Esophagus squamous epithelium (tissue), 5 donors: Measurements from ENCODE around the gene ATP2B3. TPM values are rescaled to one million over a fixed set of nuclear protein-coding genes. Genes with fewer than 3 reads are reported as not detected.
A peak's percentile ranks its signal among the peaks of the same experiment; 100 is the strongest.

Source experiments
- DNase-seq: peaks from one replicate; lab custom pipeline; 2025; lab: John Stamatoyannopoulos, UW
- H3K27ac ChIP-seq, 4 donors: fragments of 200-600 bp; sonication (generic); one replicate each; pipeline ENCODE4 v1.5.1; 2016 to 2019; ENCODE audit warnings: mild to moderate bottlenecking in 1 of 4
- H3K27me3 ChIP-seq, 4 donors: fragments of 200-600 bp; sonication (generic); 1 replicate in 3 of 4; 2 replicates in 1 of 4; pipeline versions ENCODE4 v1.5.1 to v1.6.0; 2017 to 2021; ENCODE audit warnings: antibody characterized with exemption in 1 of 4
- H3K36me3 ChIP-seq, 3 donors: fragments of 200-600 bp; sonication (generic); one replicate each; pipeline ENCODE4 v1.5.1; 2016 to 2019
- H3K4me1 ChIP-seq, 3 donors: fragments of 200-600 bp; sonication (generic); one replicate each; pipeline ENCODE4 v1.5.1; 2017 to 2019
- H3K4me3 ChIP-seq, 4 donors: fragments of 200-600 bp; sonication (generic); 1 replicate in 3 of 4; 2 replicates in 1 of 4; pipeline ENCODE4 v1.5.1; 2016 to 2019; ENCODE audit warnings: mild to moderate bottlenecking in 2 of 4, moderate library complexity in 1 of 4
- H3K9me3 ChIP-seq, 3 donors: fragments of 200-600 bp; sonication (generic); one replicate each; pipeline ENCODE4 v1.5.1; 2016 to 2019
- CTCF ChIP-seq, 6 experiments: fragments of 450-650 bp in 4 of 6; fragments of 200-600 bp in 2 of 6; sonication (generic) in 2 of 6; IDR thresholded peaks; one replicate each; pipeline ENCODE4 v1.5.1; 2016 to 2019; ENCODE audit warnings: antibody characterized with exemption in 6 of 6, mild to moderate bottlenecking in 4 of 6, moderate library complexity in 4 of 6
- POLR2A ChIP-seq, 4 donors: fragments of 450-650 bp; IDR thresholded peaks; one replicate each; pipeline ENCODE4 v1.6.1; 2017; ENCODE audit warnings: antibody characterized with exemption in 4 of 4, mild to moderate bottlenecking in 4 of 4, moderate library complexity in 3 of 4
- WGBS, 2 donors: methylation state at CpG; one replicate each; pipeline ENCODE4 v1.1.5; 2018; 5-methylcytosine and 5-hydroxymethylcytosine counted together
- intact Hi-C: fragments of 100-400 bp; cut with DNase I; formaldehyde crosslinking; loops from one replicate; pipeline ENCODE4 v1.15.0; 2022
- total RNA-seq, 4 donors: library from RNA; depleted of rRNA; stranded (reverse); fragments of >200 nt; gene quantifications; one replicate each; pipeline ENCODE4 v1.1.0, GENCODE V29; 2016
- donor health status: DM: yes; HTN: yes; CAD: no.

ATP2B3 gene
- total RNA-seq, 4 donors from 2014 or later: not detected

- Histone ChIP-seq H3K4me1 (peaks cover 12 to 64% (median 18%) of the 10 kb centered on the region in 3 donors), H3K27ac (peak overlapping the region in 1 of 4 donors; percentile 87), H3K4me3 (no peak overlapping the region), H3K27me3 (no peaks in the 10 kb centered on the region), H3K9me3 (no peaks in the 10 kb centered on the region), H3K36me3 (no peaks in the 10 kb centered on the region)
- no peak for TF ChIP-seq CTCF (IDR thresholded peaks at IDR 0.05)
- TF ChIP-seq POLR2A (IDR thresholded peaks at IDR 0.05): no peak
- WGBS, 2 donors: 73 to 86% methylated on average over 5 to 8 of the region's 11 CpGs
- no peak for DNase-seq
- intact Hi-C loops: loop anchor here (5.0 kb wide), 1 partner anchor 36 kb away; no protein-coding TSS in a partner anchor
These were observed 45.7 kb upstream of the ATP2B3 start for GRCh38 chrX:153471663-153472280.

DNA sequence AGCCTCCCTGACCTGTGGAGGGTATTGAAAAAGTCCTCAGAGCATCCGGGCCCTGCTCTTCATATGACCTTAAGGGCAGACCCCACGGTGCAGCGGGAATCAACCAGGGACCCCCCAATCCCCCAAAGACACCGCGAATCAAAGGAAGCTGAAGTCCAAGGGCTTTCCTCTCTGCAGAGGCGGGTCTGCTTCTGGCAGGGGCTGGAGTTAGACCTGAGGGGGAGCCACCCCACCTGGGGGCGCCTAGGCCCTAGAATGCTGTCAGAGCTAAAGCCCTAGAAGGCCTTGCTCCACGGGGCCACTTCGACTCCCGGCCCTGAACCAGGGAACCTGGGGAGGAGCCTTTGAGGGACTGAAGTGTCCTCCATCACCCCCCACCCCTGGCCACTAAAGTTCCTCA lies 44.3 kb upstream of the ATP2B3 start:
- 87% methylated on average over 7 of the region's 10 CpGs; no CpG with 5 or more reads in 1 of the 2 donors for WGBS, 2 donors
- Histone ChIP-seq H3K4me3 (no peak overlapping the region), H3K9me3 (no peaks in the 10 kb centered on the region), H3K4me1 (peaks cover 12 to 62% (median 22%) of the 10 kb centered on the region in 3 donors), H3K36me3 (no peaks in the 10 kb centered on the region), H3K27ac (no peak overlapping the region), H3K27me3 (no peaks in the 10 kb centered on the region)
- intact Hi-C loops: loop anchor here (5.0 kb wide), 1 partner anchor 34 kb away; no protein-coding TSS in a partner anchor
- TF ChIP-seq CTCF (IDR thresholded peaks at IDR 0.05) (no peak), POLR2A (IDR thresholded peaks at IDR 0.05) (no peak)
- no peak for DNase-seq

DNA sequence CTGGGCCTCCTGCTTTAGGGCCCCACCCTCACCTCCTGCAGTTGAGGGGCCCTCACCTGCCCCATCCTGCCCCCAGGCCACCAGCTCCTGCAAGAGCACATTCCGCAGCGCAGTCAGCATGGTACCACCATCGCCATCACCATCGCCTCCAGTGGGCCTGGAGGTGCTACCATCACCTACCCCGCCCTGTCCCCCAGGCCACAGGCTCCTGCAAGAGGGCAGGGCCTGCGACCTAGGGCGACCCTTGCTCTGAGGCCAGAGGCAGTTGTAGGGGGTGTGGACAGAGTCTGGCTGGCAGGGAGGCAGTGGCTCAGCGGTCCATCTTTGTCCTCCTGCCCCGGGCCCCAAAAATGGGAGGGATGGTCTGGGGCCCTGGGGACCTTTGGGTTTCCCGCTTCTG lies 43.2 kb upstream of the ATP2B3 start:
- Histone ChIP-seq H3K9me3 (no peaks in the 10 kb centered on the region), H3K27ac (peak overlapping the region in 1 of 4 donors; percentile 28), H3K27me3 (no peaks in the 10 kb centered on the region), H3K36me3 (no peaks in the 10 kb centered on the region), H3K4me3 (peak overlapping the region in 2 of 4 donors; percentile 32 to 56), H3K4me1 (peaks cover 12 to 50% (median 18%) of the 10 kb centered on the region in 3 donors)
- DNase-seq: no peak
- WGBS, 2 donors: 20 to 89% methylated on average over 1 to 4 of the region's 10 CpGs
- intact Hi-C loops: loop anchor here (5.0 kb wide), 1 partner anchor 33 kb away; no protein-coding TSS in a partner anchor
- no peak for TF ChIP-seq CTCF (IDR thresholded peaks at IDR 0.05)
- TF ChIP-seq POLR2A (IDR thresholded peaks at IDR 0.05): no peak

DNA sequence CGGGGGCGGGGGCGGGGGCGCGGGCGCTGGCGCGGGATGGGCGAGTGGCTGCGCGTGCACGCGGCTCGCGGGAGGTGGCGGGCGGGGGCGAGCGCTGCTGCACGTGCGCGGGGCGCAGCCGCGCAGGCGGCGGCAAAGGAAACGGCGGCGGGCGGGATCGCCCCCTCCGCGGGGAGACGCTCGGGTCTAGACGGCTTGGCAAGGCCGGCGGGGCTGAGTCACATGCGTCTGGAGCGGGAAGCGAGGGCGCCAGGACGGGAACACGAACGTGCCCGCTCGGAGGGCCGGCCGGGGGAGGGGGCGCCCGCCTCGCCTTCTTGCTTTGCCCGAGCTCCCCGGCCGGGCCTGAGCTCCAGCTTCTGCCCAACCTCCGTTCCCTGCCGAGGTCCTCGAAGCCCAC lies 42.7 kb upstream of the ATP2B3 start:
- intact Hi-C loops: loop anchor here (5.0 kb wide), 1 partner anchor 33 kb away; no protein-coding TSS in a partner anchor
- Histone ChIP-seq H3K4me1 (peaks cover 12 to 46% (median 13%) of the 10 kb centered on the region in 3 donors), H3K36me3 (no peaks in the 10 kb centered on the region), H3K27me3 (no peaks in the 10 kb centered on the region), H3K9me3 (no peaks in the 10 kb centered on the region), H3K4me3 (peak overlapping the region; percentile 4 to 56 (median 28)), H3K27ac (peak overlapping the region in 1 of 4 donors; percentile 28)
- TF ChIP-seq CTCF (IDR thresholded peaks at IDR 0.05) (no peak), POLR2A (IDR thresholded peaks at IDR 0.05) (no peak)
- no peak for DNase-seq
- WGBS, 2 donors: no CpG with 5 or more reads among the region's 59 CpGs

GRCh38 chrX:153475271-153475670 lies 42.2 kb upstream of the ATP2B3 start:
- no peaks in the 10 kb centered on the region for H3K36me3 ChIP-seq
- H3K27me3 ChIP-seq: no peaks in the 10 kb centered on the region
- no peak for DNase-seq
- intact Hi-C loops: no loop called here
- no peaks in the 10 kb centered on the region for H3K9me3 ChIP-seq
- peaks cover 12 to 42% (median 12%) of the 10 kb centered on the region in 3 donors for H3K4me1 ChIP-seq
- WGBS, 2 donors: 57 to 86% methylated on average over 4 to 6 of the region's 7 CpGs
- peak overlapping the region in 1 of 4 donors; percentile 28 for H3K27ac ChIP-seq
- peak overlapping the region in 2 of 4 donors; percentile 32 to 56 for H3K4me3 ChIP-seq
- TF ChIP-seq CTCF (IDR thresholded peaks at IDR 0.05) (no peak), POLR2A (IDR thresholded peaks at IDR 0.05) (no peak)
